Testis (tissue), 3 donors: ENCODE results near the gene UBR3. TPM values are rescaled to one million over a fixed set of nuclear protein-coding genes. Genes with fewer than 3 reads are reported as not detected.

Experiments used
- DNase-seq: peaks from one replicate; pipeline ENCODE4 v3.0.0-alpha.2; 2019
- H3K27ac ChIP-seq, 2 donors: fragments of 200-600 bp; sonication (generic); one replicate each; pipeline ENCODE4 v1.5.1; 2019
- H3K27me3 ChIP-seq: fragments of 200-600 bp; sonication (generic); one replicate; pipeline ENCODE4 v1.5.1; 2019
- H3K36me3 ChIP-seq: fragments of 200-600 bp; sonication (generic); one replicate; pipeline ENCODE4 v1.5.1; 2017; ENCODE audit warnings: low read depth; ENCODE audit errors: missing control alignments
- H3K4me1 ChIP-seq: fragments of 200-600 bp; sonication (generic); one replicate; pipeline ENCODE4 v1.5.1; 2019
- H3K4me3 ChIP-seq, 2 donors: fragments of 200-600 bp; sonication (generic); one replicate each; pipeline ENCODE4 v1.5.1; 2017 to 2019
- H3K9me3 ChIP-seq: fragments of 200-600 bp; sonication (generic); one replicate; pipeline ENCODE4 v1.5.1; 2017
- POLR2A ChIP-seq: fragments of 450-650 bp; IDR thresholded peaks from one replicate; pipeline ENCODE4 v1.6.1; 2017; ENCODE audit warnings: antibody characterized with exemption, mild to moderate bottlenecking, moderate library complexity
- WGBS, 2 donors: methylation state at CpG; one replicate each; pipeline ENCODE4 v1.1.5; 2018; 5-methylcytosine and 5-hydroxymethylcytosine counted together
- intact Hi-C: fragments of 100-400 bp; cut with DNase I; formaldehyde crosslinking; loops from one replicate; pipeline ENCODE4 v1.15.1; 2023; ENCODE audit warnings: low total_unique reads
- polyA plus RNA-seq: library from polyadenylated mRNA; stranded (reverse); fragments of 350-450 nt; fragmentation: Illumina TruSeq; extraction: RNeasy Lipid Tissue Mini Kit (QIAGEN cat#74804); gene quantifications from one replicate; pipeline ENCODE4 v1.2.3, GENCODE V29; 2014; ENCODE audit warnings: low read depth, low replicate concordance; ENCODE audit not compliant: insufficient read depth
- total RNA-seq, 2 donors: library from RNA; depleted of rRNA; stranded (reverse); fragments of >200 nt; gene quantifications; one replicate each; pipeline ENCODE4 v1.2.3, GENCODE V29; 2016
- TF ChIP-seq, protein P1 (sequence below), 3 experiments: fragments of 450-650 bp in 2 of 3; fragments of 200-600 bp in 1 of 3; sonication (generic) in 1 of 3; IDR thresholded peaks; one replicate each; pipeline ENCODE4 v1.5.1; 2016 to 2019; ENCODE audit warnings: antibody characterized with exemption in 3 of 3, mild to moderate bottlenecking in 2 of 3, moderate library complexity in 1 of 3

UBR3 gene
- total and polyA plus RNA-seq, 3 donors from 2014 or later, result 24.3 to 132 (median 122) TPM

DNA sequence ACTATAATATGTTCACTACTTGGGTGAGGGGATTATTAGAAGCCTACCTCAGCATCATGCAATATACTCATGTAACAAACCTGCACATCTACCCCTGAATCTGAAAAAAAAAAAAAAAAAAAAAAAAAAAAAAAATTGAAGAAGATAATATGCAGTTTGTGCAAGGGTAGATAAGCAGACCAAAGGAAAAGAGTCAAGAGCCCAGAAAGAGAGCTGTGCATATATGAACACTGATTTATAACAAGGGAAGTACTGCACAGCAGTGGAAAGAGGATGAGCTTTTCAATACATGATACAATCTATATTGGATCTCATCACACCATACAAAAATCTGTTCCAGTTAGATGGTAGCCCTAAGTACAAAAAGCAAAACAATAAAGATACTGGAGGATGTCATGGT is 268.1 kb downstream of the UBR3 start:
- Histone ChIP-seq H3K9me3 (no peaks in the 10 kb centered on the region), H3K4me3 (no peak overlapping the region), H3K27me3 (no peaks in the 10 kb centered on the region), H3K4me1 (no peaks in the 10 kb centered on the region), H3K36me3 (no peaks in the 10 kb centered on the region), H3K27ac (no peak overlapping the region)
- no peak for DNase-seq
- no peak for TF ChIP-seq POLR2A
- TF ChIP-seq, protein P1, sequence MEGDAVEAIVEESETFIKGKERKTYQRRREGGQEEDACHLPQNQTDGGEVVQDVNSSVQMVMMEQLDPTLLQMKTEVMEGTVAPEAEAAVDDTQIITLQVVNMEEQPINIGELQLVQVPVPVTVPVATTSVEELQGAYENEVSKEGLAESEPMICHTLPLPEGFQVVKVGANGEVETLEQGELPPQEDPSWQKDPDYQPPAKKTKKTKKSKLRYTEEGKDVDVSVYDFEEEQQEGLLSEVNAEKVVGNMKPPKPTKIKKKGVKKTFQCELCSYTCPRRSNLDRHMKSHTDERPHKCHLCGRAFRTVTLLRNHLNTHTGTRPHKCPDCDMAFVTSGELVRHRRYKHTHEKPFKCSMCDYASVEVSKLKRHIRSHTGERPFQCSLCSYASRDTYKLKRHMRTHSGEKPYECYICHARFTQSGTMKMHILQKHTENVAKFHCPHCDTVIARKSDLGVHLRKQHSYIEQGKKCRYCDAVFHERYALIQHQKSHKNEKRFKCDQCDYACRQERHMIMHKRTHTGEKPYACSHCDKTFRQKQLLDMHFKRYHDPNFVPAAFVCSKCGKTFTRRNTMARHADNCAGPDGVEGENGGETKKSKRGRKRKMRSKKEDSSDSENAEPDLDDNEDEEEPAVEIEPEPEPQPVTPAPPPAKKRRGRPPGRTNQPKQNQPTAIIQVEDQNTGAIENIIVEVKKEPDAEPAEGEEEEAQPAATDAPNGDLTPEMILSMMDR (IDR thresholded peaks at IDR 0.05), result no peak
- intact Hi-C loops, result no loop called here

DNA sequence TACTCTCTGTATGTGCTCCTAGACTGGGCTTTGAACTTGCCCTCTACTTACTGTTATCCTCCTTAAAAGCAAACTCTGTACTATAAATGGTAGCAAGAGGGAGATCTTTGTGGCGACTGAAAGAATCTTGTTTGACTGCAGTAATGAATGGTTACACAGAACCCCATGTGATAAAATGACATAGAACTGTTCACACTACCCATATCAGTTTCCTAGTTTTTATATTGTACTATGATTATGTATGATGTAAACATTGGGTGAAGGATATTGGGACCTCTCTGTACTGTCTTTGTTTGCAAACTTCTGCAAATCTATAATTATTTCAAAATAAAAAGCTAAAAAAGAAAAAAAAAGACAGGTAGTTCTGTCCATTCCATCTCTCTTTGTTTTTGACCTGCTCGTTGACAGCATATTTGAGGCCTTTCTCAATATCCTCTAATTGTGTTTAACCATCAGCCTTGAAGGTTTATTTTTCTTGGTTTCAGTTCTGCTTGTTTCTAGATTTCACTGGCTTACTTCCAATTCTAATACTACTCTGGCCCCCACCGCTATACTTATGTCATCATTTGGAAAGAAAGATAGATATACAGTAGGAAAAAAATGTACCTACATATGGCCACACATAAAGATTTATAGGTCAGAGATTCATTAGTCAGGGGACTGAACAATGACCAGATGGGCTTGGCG is 271.5 kb downstream of the UBR3 start:
- 74 to 75% methylated on average over 4 of the region's 4 CpGs for WGBS, 2 donors
- Histone ChIP-seq H3K9me3 (no peaks in the 10 kb centered on the region), H3K36me3 (no peaks in the 10 kb centered on the region), H3K4me3 (no peak overlapping the region), H3K4me1 (no peaks in the 10 kb centered on the region), H3K27me3 (no peaks in the 10 kb centered on the region), H3K27ac (no peak overlapping the region)
- intact Hi-C loops, result no loop called here
- DNase-seq, result no peak
- TF ChIP-seq POLR2A, result no peak
- TF ChIP-seq, protein P1 (IDR thresholded peaks at IDR 0.05), result no peak

DNA sequence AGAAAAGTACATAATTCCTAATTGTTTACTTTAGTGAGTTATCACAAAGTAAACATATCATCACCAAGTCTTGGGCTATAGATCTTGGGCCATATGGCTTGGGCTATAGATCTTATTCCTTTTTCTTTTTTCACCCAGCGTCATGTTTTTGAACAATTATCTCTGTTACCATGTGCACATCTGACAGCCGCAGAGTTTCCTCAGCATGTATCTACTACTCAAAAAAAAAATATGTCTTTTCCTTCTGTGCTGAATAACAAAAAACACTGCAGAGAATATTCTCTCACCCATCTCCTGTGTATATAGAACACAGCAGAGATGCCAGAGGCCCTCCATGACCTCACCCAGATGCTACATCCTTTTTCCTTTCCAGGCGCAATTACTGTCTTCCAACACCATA is 274.5 kb downstream of the UBR3 start:
- WGBS, 2 donors, result 55 to 60% methylated on average over 3 of the region's 3 CpGs
- Histone ChIP-seq H3K9me3 (no peaks in the 10 kb centered on the region), H3K4me1 (no peaks in the 10 kb centered on the region), H3K27ac (no peak overlapping the region), H3K27me3 (no peaks in the 10 kb centered on the region), H3K4me3 (no peak overlapping the region), H3K36me3 (no peaks in the 10 kb centered on the region)
- no peak for DNase-seq
- TF ChIP-seq, protein P1 (IDR thresholded peaks at IDR 0.05), result no peak
- TF ChIP-seq POLR2A, result no peak
- intact Hi-C loops, result no loop called here

DNA sequence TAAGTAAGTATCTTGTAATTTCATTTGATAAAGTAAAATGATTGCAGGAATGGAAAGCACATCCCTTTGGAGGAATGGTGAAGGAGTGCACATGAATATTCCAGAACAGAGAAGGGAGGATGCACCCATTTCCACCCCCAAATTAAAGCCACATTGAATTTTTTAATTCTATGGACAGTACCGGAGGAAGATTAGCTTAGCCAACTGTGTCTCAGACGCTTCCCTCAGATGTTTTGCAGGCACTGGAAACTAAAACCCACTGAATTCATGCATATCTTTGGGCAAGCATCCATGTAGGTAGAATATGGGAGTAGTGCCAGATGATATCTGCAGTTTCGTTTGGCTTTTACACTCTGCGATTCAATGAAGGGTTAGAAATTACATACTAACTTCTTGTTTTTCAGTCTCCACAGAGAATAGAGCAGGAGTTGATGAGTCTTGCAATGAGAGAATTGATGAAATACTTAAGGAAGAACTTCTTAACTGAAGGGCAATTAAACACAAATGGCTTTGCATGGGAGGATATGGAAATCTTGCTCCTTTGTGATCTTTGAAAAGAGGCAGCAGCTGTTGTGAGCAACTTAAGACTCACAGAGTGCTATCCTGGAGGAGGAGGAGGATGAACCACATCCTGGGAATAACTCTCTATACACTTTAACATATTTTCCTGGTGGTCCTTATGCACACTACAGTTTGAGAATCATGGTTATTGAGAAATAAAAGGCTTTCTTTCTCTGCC is 279.0 kb downstream of the UBR3 start:
- no peaks in the 10 kb centered on the region for H3K36me3 ChIP-seq
- no peaks in the 10 kb centered on the region for H3K4me1 ChIP-seq
- H3K27ac ChIP-seq, result no peak overlapping the region
- 72 to 79% methylated on average over 4 of the region's 4 CpGs for WGBS, 2 donors
- no peak overlapping the region for H3K4me3 ChIP-seq
- H3K9me3 ChIP-seq, result no peaks in the 10 kb centered on the region
- H3K27me3 ChIP-seq, result no peaks in the 10 kb centered on the region
- no peak for TF ChIP-seq POLR2A
- intact Hi-C loops, result no loop called here
- DNase-seq, result no peak

DNA sequence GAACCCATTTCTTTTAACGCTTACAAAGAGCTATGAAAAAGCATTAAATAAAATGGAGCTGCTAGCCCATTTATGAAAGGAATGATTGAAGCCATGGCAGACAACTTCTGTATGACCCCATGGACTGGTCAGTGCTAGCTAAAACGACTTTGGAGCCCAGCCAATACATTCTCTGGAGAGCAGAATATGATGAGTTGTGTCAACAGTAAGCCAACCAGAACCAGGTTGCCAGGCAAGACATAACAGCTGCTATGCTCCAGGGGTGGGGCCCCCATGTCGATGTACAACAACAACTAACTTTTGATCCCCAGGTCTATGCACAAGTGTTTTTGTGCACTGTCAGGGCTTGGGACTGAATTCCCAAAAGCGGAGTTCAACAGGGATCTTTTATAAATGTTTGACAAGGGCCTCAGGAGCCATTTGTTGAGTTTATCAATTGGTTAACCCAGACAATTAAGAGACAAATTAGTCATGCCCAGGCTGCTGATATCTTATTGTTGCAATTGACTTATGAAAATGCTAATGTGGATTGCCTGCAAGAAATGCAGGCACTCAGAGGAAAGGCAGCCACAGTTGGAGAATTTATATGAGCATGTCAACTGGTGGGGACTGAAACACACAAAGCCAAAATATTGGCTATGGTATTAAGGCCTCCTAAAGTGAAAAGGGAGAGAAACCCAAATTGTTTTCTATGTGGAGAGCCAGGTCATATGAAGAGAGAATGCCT is 286.1 kb downstream of the UBR3 start:
- Histone ChIP-seq H3K4me3 (no peak overlapping the region), H3K27ac (no peak overlapping the region), H3K9me3 (no peaks in the 10 kb centered on the region), H3K27me3 (no peaks in the 10 kb centered on the region), H3K4me1 (no peaks in the 10 kb centered on the region), H3K36me3 (no peaks in the 10 kb centered on the region)
- WGBS, 2 donors, result 77 to 78% methylated on average over 4 of the region's 4 CpGs
- no peak for TF ChIP-seq POLR2A
- TF ChIP-seq, protein P1 (IDR thresholded peaks at IDR 0.05), result no peak
- intact Hi-C loops, result no loop called here
- no peak for DNase-seq
